Gastroesophageal sphincter (tissue), 3 donors: Measurements from ENCODE around the gene IQGAP2.

Experiments
- POLR2A ChIP-seq, 2 donors: fragments of 450-650 bp; IDR thresholded peaks; one replicate each; pipeline ENCODE4 v1.6.1; 2017; ENCODE audit warnings: antibody characterized with exemption in 2 of 2, mild to moderate bottlenecking in 2 of 2, moderate library complexity in 1 of 2
- POLR2AphosphoS5 ChIP-seq: sonication (generic); formaldehyde crosslinking; IDR thresholded peaks from one replicate; pipeline ENCODE4 v1.6.1; 2017; ENCODE audit warnings: antibody characterized with exemption
- TF ChIP-seq, protein P1 (sequence below), 4 experiments: fragments of 200-600 bp in 2 of 4; fragments of 450-650 bp in 2 of 4; sonication (generic) in 1 of 4; IDR thresholded peaks; one replicate each; pipeline ENCODE4 v1.5.1; 2017 to 2019; ENCODE audit warnings: antibody characterized with exemption in 4 of 4, mild to moderate bottlenecking in 2 of 4, moderate library complexity in 2 of 4

DNA sequence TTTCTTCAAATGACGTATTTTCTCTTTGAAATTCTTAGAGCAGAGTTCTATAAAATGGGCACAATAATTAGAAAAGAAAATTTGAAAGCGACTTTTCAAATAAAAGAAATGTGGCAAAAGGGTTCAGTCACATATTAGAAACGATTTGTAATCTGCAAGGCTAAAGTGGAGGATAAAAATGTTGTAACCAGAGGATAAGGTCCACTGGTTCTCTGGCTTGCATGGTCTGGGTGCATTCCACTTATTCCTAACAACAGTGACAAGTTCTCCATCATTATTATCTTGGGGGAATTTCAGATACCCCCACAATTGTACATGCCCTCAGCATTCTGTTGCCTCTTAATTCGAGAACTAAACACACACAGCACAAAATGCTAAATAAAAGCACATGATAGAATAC, 91.1 kb downstream of the IQGAP2 start:
- TF ChIP-seq, protein P1, sequence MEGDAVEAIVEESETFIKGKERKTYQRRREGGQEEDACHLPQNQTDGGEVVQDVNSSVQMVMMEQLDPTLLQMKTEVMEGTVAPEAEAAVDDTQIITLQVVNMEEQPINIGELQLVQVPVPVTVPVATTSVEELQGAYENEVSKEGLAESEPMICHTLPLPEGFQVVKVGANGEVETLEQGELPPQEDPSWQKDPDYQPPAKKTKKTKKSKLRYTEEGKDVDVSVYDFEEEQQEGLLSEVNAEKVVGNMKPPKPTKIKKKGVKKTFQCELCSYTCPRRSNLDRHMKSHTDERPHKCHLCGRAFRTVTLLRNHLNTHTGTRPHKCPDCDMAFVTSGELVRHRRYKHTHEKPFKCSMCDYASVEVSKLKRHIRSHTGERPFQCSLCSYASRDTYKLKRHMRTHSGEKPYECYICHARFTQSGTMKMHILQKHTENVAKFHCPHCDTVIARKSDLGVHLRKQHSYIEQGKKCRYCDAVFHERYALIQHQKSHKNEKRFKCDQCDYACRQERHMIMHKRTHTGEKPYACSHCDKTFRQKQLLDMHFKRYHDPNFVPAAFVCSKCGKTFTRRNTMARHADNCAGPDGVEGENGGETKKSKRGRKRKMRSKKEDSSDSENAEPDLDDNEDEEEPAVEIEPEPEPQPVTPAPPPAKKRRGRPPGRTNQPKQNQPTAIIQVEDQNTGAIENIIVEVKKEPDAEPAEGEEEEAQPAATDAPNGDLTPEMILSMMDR (IDR thresholded peaks at IDR 0.05): no peak
- no peak for TF ChIP-seq POLR2A (IDR thresholded peaks at IDR 0.05)
- no peak for TF ChIP-seq POLR2AphosphoS5
